IgD-negative memory B cell (primary cell): ENCODE data around the gene ARHGAP20. TPM values are rescaled to one million over a fixed set of nuclear protein-coding genes. Genes with fewer than 3 reads are reported as not detected.

Source experiments
- H3K27ac Mint-ChIP-seq, 3 donors: one replicate each; pipeline ENCODE4 v1.8.0; 2020 to 2022; ENCODE audit warnings: mild to moderate bottlenecking in 3 of 3, mixed read lengths in 3 of 3, moderate library complexity in 1 of 3
- H3K27me3 Mint-ChIP-seq: one replicate; pipeline ENCODE4 v1.8.0; 2021; ENCODE audit warnings: mixed read lengths
- H3K36me3 Mint-ChIP-seq: one replicate; pipeline ENCODE4 v1.8.0; 2020; ENCODE audit warnings: mild to moderate bottlenecking, mixed read lengths
- H3K4me1 Mint-ChIP-seq, 3 donors: one replicate each; pipeline ENCODE4 v1.8.0; 2020 to 2022; ENCODE audit warnings: mixed read lengths in 3 of 3, mild to moderate bottlenecking in 1 of 3
- H3K4me3 Mint-ChIP-seq, 4 donors: one replicate each; pipeline ENCODE4 v1.8.0; 2020 to 2022; ENCODE audit warnings: mild to moderate bottlenecking in 4 of 4, mixed read lengths in 4 of 4, moderate library complexity in 3 of 4
- H3K9me3 Mint-ChIP-seq, 3 donors: one replicate each; pipeline ENCODE4 v1.8.0; 2020 to 2021; ENCODE audit warnings: mixed read lengths in 3 of 3, mild to moderate bottlenecking in 1 of 3
- polyA plus RNA-seq: library from polyadenylated mRNA; unstranded; fragments of 300-500 nt; fragmentation: Illumina TruSeq; gene quantifications from one replicate; pipeline ENCODE4 v1.2.3, GENCODE V29; 2021

The ARHGAP20 gene
- polyA plus RNA-seq, 1 donor from 2014 or later = 0.51 TPM

DNA sequence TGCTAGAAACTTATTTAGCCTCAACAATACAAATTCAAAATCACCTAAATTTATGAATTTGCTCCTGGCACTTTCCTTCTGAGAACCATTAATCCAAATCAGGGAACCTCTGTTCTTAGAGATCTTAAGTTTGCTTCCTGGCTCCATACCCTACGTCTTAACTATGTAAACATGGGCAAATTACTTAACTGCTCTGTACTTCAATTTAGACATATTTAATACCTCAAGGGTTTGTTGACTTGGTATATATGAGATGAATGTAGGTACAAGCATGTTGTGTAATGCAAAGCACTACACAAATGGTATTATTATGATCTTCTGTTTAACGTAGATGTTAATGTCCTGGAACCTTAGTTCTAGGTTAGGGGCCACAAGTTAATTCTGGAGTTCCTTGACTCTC is 22.6 kb upstream of the ARHGAP20 start:
- H3K4me3 Mint-ChIP-seq = no peak overlapping the region
- H3K9me3 Mint-ChIP-seq = no peaks in the 10 kb centered on the region
- no peaks in the 10 kb centered on the region for H3K36me3 Mint-ChIP-seq
- H3K4me1 Mint-ChIP-seq = peaks cover 5 to 8% (median 8%) of the 10 kb centered on the region in 3 donors
- no peak overlapping the region for H3K27ac Mint-ChIP-seq
- peaks cover 12% of the 10 kb centered on the region for H3K27me3 Mint-ChIP-seq

DNA sequence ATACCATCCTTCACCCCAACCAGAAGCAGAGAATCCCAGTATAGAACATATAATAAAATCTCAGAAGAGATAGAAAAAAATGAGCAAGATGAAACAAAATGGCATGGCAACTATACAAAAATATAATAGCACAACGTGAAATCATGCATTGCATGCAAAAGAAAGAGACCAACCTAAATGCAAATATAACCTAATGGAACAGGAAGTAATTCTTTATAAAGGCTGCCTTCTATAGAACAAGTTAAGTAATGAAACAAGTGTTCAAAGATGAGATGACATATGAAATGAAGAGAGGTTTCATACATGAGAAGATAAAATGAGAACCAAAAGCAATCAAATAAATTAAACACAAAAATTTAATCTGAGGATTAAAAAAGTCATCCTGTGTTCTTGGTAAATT is 18.5 kb upstream of the ARHGAP20 start:
- Mint-ChIP-seq H3K27ac (peak overlapping the region in 1 of 3 donors; percentile 36), H3K4me1 (peaks cover 5 to 8% (median 8%) of the 10 kb centered on the region in 3 donors), H3K36me3 (no peaks in the 10 kb centered on the region), H3K9me3 (peaks cover 0 to 5% (median 2%) of the 10 kb centered on the region in 3 donors), H3K27me3 (peaks cover 29% of the 10 kb centered on the region), H3K4me3 (no peak overlapping the region)

DNA sequence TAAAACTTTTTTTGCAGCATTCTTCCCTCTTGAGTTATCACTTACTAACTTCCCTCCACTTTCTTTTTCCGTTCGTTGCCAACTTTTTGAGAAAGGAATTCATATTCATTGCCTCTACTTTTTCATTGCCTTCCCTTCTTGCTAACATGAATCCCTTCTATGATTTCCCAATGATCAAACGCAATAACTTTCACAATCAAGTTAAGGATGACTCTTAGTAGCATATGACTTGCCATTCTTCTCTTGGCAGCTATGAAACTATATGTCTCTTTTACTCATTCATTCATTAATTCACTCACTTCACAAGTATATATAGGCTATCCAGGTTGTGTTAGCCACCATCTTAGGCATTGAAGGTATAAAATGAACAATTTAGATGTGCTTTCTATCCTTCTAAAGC is 16.6 kb upstream of the ARHGAP20 start:
- peaks cover 2% of the 10 kb centered on the region for H3K36me3 Mint-ChIP-seq
- no peak overlapping the region for H3K4me3 Mint-ChIP-seq
- no peak overlapping the region for H3K27ac Mint-ChIP-seq
- H3K27me3 Mint-ChIP-seq = peaks cover 32% of the 10 kb centered on the region
- peaks cover 5 to 8% (median 8%) of the 10 kb centered on the region in 3 donors for H3K4me1 Mint-ChIP-seq
- peaks cover 0 to 5% (median 2%) of the 10 kb centered on the region in 3 donors for H3K9me3 Mint-ChIP-seq

DNA sequence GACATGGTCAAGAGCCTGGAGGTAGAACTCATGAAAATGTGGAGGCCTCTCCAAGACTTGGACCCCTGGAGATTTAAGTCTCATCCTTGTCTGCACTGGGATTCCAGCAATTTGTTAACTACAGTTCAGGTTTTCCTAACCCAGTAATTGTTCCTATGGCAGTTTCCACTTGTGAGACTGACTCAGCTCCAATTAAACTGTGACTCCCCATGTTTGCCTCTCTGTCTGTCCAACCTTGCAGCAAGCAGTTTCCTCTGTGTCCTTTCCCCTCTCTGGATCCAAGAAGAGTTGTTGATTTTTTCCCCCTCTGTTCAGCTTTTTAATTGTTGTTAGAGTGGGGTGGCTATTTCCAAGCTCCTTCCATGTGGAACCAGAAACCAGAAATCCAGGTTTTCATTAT is 16.2 kb upstream of the ARHGAP20 start:
- Mint-ChIP-seq H3K9me3 (peaks cover 0 to 5% (median 2%) of the 10 kb centered on the region in 3 donors), H3K27ac (no peak overlapping the region), H3K27me3 (peaks cover 32% of the 10 kb centered on the region), H3K4me1 (peaks cover 5 to 8% (median 8%) of the 10 kb centered on the region in 3 donors), H3K36me3 (peaks cover 2% of the 10 kb centered on the region), H3K4me3 (no peak overlapping the region)

DNA sequence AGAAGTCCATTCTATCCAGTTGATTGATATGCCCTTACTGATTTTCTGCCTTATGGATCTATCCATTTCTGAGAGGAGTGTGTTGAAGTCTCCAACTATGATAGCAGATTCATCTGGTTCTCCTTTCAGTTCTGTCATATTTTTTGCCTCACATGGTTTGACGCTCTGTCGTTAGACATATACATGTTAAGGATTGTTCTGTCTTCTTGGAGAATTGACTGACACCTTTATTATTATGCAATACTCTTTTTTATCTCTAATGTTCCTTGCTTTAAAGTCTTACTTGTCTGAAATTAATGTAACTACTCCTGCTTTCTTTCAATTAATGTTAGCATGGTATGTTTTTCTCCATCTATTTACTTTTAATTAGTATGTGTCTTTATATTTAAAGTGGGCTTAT is 12.1 kb upstream of the ARHGAP20 start:
- peaks cover 0 to 5% (median 2%) of the 10 kb centered on the region in 3 donors for H3K9me3 Mint-ChIP-seq
- H3K27me3 Mint-ChIP-seq = peaks cover 19% of the 10 kb centered on the region
- H3K4me3 Mint-ChIP-seq = peak overlapping the region in 1 of 4 donors; percentile 18
- H3K4me1 Mint-ChIP-seq = no peaks in the 10 kb centered on the region
- peaks cover 2% of the 10 kb centered on the region for H3K36me3 Mint-ChIP-seq
- H3K27ac Mint-ChIP-seq = no peak overlapping the region

DNA sequence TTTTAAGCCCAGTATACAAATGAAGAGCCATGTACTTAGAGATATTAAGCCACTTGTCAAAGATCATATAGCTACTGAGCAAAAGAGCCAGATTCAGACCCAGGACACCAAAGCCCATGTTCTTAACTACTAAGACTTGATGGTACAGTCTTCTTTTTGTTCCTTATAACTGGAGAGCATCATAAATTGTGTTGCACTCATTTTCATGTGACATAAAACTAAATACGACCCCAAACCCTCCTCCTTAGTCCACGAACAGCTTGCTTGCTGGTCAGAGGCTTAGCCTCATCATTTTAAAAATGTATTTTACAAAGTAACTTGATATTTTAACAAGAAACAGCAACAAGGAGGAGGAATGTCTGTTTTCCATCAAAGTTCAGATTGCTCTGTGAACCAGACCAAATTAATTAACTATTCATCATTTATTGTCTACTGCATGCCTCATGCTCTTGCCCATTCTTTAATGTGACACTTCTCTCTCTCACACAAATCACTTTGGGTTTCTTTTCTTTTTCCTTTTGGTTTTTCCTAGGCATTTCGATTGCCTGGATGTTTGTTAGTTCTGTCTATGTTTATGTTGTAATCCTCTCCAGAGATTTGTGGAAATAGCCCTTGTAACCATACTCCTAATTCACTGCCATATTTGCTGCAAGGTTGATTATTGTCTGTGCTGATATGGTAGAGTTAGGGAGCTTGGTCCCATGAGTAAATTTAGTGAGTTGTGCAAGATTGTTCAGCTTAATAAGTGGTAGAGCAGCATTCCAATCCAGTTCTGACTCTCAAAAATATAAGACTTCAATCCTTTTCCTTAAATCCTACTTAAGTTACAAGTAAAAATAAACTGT is 8.4 kb upstream of the ARHGAP20 start:
- Mint-ChIP-seq H3K27me3 (peaks cover under 1% of the 10 kb centered on the region), H3K36me3 (peaks cover 2% of the 10 kb centered on the region), H3K27ac (no peak overlapping the region), H3K9me3 (no peaks in the 10 kb centered on the region), H3K4me1 (no peaks in the 10 kb centered on the region), H3K4me3 (no peak overlapping the region)

DNA sequence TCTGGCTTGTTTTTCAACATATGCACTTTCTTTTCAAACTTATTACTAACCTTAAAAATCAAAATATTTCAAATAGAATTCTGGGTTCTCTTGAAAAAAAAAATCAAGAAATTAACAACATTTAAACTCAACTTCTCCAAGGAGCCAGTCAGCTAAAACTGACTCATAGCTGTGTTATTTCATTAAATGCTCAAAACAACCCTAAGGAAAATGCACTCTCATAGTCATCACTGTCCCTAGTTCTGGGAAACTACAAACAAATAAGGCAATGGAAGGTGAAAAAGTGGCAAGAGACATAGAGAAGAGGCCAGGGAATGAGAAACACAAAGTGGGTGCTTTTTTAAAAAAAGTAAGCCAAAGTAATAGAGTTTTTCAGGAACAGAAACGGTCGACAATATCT is 4.1 kb upstream of the ARHGAP20 start:
- Mint-ChIP-seq H3K27ac (no peak overlapping the region), H3K36me3 (no peaks in the 10 kb centered on the region), H3K9me3 (no peaks in the 10 kb centered on the region), H3K4me1 (peaks cover 0 to 5% (median 5%) of the 10 kb centered on the region in 3 donors), H3K27me3 (peaks cover 14% of the 10 kb centered on the region), H3K4me3 (no peak overlapping the region)

DNA sequence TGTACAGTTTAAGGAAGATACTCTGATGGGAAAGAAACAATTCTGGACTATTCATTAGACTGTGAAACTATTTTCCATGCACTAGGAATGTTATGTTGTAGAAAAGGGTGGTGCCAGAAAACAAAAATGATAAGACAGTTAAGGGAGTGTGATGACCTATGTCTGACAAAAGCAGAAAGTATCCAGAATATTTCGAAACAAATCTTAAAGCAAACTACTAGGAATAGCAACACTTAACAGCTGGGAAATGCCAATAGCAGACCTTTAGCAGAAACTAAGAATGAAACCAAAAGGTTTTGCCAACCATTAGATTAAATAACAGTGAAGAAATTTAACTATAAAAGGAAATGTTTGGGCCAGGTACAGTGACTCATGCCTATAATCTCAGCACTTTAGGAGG is 3.3 kb upstream of the ARHGAP20 start:
- Mint-ChIP-seq H3K27me3 (peaks cover 17% of the 10 kb centered on the region), H3K27ac (no peak overlapping the region), H3K9me3 (no peaks in the 10 kb centered on the region), H3K36me3 (no peaks in the 10 kb centered on the region), H3K4me3 (peak overlapping the region in 1 of 4 donors; percentile 46), H3K4me1 (peaks cover 3 to 10% (median 7%) of the 10 kb centered on the region in 3 donors)

DNA sequence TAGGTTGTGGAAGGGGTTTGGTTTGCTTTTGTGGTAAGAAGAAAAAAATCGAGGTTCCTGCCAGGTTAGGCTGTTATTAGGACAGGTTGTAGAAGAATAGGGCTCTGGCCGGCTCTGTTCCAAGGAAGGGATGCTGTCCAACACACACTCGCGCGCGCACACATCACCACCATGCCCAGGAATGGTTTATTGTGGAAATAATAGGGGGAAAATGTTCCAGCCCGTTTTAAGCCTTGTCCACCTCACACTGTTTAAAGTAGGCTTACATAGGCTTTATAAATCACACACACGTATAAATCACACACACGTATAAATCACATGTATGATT is 1.2 kb upstream of the ARHGAP20 start:
- H3K9me3 Mint-ChIP-seq = peaks cover 0 to 1% (median 0%) of the 10 kb centered on the region in 3 donors
- H3K36me3 Mint-ChIP-seq = no peaks in the 10 kb centered on the region
- peaks cover 7 to 13% (median 9%) of the 10 kb centered on the region in 3 donors for H3K4me1 Mint-ChIP-seq
- H3K27me3 Mint-ChIP-seq = peaks cover 27% of the 10 kb centered on the region
- peak overlapping the region; percentile 46 to 88 (median 85) for H3K4me3 Mint-ChIP-seq
- H3K27ac Mint-ChIP-seq = no peak overlapping the region

DNA sequence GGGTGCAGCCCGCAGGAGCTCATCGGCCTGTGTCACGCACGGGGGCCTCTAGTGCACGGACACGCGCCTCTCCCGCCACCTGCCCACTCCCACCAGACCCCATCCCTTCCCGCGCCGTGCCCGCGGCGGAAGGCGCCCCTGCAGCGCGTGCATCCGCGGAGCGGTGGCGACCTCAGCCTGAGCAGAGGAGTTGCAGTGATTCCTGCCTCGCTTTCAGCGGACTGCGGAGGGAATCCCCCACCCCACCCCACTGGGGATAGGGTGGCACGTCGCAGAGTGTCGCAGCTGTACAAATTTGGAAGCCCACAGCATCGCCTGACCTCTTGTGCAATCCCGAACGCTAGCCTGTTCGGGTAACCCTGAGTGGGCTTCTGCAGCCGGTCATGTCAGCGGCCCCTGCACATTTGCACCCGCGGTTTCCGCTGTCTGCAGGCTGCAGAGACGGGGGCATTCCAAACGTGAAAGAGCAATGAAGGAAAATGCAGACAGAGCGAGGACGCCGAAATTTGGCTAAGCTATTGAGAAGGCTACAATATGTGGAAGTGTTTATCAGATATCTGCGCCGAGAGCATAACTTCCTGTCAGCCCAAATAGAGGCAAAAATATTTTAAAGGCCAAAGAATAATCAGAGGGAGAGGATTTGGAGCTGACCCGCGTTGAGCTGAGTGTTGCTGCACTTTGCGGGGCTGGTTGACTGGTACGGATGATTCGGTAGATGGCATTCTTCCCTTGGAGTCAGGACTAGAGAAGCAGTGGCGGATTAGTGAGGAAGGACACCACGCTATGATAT is 617 bp upstream of the ARHGAP20 start:
- H3K4me3 Mint-ChIP-seq = peak overlapping the region; percentile 46 to 88 (median 85)
- H3K36me3 Mint-ChIP-seq = no peaks in the 10 kb centered on the region
- H3K27me3 Mint-ChIP-seq = peaks cover 28% of the 10 kb centered on the region
- H3K9me3 Mint-ChIP-seq = peaks cover 0 to 1% (median 0%) of the 10 kb centered on the region in 3 donors
- peaks cover 7 to 13% (median 9%) of the 10 kb centered on the region in 3 donors for H3K4me1 Mint-ChIP-seq
- peak overlapping the region in 2 of 3 donors; percentile 6 to 47 for H3K27ac Mint-ChIP-seq

DNA sequence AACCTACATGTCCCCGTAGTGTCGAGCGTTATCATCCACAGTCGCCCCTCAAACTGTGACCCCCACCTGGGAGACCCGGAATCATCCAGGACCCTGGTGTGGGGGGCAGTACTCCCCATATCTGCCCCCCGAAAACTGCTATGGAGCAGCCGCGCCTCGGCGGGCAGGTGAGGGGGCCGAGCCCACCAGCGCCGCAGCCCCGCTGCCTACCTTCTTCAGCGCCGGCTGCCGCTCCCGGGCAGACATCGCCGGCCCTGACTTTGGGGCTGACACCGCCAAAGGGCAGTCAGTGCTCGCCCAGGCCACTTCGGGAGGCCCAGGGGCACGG is 825 bp downstream of the ARHGAP20 start:
- Mint-ChIP-seq H3K9me3 (peaks cover 0 to 1% (median 0%) of the 10 kb centered on the region in 3 donors), H3K36me3 (no peaks in the 10 kb centered on the region), H3K27ac (no peak overlapping the region), H3K4me1 (peaks cover 7 to 13% (median 9%) of the 10 kb centered on the region in 3 donors), H3K4me3 (peak overlapping the region; percentile 86 to 95 (median 90)), H3K27me3 (peaks cover 30% of the 10 kb centered on the region)

DNA sequence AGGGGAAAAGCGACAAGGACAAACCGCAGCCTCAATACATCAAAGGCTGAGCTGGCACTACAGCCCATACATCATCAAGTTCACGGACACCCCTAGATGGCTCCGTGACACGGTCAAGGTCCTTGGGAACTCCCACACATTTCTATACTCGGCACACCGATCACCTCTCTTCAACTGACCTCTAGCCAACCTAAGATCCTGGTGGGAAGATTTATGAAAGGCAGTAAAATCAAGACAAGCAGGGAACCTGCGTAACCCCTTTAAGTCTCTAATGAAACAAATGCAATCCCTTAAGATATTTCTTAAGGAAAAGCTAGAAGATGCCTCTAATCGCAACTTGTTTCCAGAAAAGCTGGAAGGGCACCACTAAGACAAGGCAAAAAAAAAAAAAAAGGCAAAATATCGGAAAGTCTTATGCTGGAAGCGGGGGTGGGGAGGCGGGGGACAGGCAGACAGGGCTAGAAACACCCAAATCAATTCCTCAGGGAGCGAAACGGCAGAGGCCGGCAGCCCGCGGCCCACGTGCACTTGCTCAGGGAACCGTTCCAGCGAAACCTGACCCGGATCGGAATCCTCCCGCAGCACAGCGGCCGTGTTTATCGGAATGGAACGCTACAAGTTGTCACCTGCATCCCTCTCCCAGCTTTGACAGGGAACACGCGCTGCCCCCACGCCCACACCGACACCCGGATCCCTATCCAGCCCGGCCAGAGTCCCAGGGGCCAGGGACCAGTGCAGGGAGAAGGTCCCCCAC is 1.4 kb downstream of the ARHGAP20 start:
- peaks cover 0 to 1% (median 0%) of the 10 kb centered on the region in 3 donors for H3K9me3 Mint-ChIP-seq
- peak overlapping the region; percentile 86 to 95 (median 89) for H3K4me3 Mint-ChIP-seq
- peaks cover 30% of the 10 kb centered on the region for H3K27me3 Mint-ChIP-seq
- H3K4me1 Mint-ChIP-seq = peaks cover 7 to 13% (median 9%) of the 10 kb centered on the region in 3 donors
- H3K36me3 Mint-ChIP-seq = no peaks in the 10 kb centered on the region
- H3K27ac Mint-ChIP-seq = peak overlapping the region in 1 of 3 donors; percentile 52

DNA sequence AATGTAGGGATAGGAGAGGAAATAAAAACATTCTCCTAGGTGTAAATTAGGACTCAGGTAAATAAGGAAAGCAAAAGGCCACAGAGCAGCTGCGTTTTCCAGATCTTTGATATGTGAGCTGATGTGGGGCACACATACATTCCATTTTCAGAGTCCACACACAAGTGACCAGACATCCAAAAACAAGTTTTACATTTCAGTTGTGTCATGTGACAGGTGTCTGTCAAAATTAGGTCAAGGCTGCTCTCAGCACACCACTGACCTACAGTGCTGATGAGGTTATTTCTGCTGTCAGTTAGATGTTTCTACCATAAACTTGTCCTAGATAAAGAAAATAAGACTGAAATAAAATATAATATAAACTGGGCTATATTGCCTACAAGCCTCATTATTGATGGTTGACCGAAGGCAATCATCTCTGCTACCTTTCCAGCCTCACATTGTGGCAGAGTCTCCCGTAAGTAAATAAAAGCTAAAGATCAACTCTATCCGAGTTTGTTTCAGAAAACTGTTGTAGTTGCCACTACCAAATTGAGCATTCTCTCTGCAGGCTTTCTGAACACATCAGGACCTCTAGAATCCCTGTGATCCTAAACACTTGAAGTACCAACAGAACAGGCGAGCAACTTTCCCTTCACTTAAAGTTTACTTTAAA is 7.9 kb downstream of the ARHGAP20 start:
- Mint-ChIP-seq H3K4me3 (no peak overlapping the region), H3K27ac (no peak overlapping the region), H3K36me3 (no peaks in the 10 kb centered on the region), H3K4me1 (peaks cover 0 to 1% (median 0%) of the 10 kb centered on the region in 3 donors), H3K9me3 (no peaks in the 10 kb centered on the region), H3K27me3 (peaks cover 5% of the 10 kb centered on the region)

DNA sequence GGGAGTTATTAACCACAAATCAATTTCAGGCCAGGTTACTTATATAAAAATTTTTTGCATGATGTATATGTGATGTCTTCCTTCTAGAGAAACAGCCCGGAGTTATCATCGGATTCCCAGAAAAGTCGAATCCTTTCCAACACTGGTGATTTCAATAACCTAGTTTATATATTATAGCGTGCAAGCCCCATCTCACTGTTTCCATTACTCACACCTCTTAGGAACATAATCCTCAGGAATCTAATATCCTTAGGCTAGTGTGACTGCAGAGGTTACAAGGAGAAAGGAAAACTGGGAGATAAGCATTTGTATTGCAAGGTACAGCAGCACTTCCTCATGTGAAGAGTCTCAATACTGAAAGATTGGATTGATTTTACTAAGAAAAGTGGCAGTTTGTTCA is 20.3 kb downstream of the ARHGAP20 start:
- peaks cover 0 to 4% (median 0%) of the 10 kb centered on the region in 3 donors for H3K9me3 Mint-ChIP-seq
- no peak overlapping the region for H3K4me3 Mint-ChIP-seq
- H3K27ac Mint-ChIP-seq = no peak overlapping the region
- H3K4me1 Mint-ChIP-seq = peaks cover 0 to 1% (median 0%) of the 10 kb centered on the region in 3 donors
- no peaks in the 10 kb centered on the region for H3K36me3 Mint-ChIP-seq
- no peaks in the 10 kb centered on the region for H3K27me3 Mint-ChIP-seq
